Urothelium cell line (cell line): Measurements from ENCODE around the gene ACER3.
A peak's percentile ranks its signal among the peaks of the same experiment; 100 is the strongest.

Source experiments
- DNase-seq: peaks from one replicate; pipeline ENCODE4 v3.0.0; 2011; ENCODE audit warnings: low spot score, mixed read lengths
- FAIRE-seq: peaks from 2 replicates; lab custom pipeline; 2011; peaks lifted over from hg19 to GRCh38; lab: Jason Lieb, UNC

ACER3 gene

GRCh38 chr11:77071077-77071476, 210.4 kb downstream of the ACER3 start:
- FAIRE-seq (peak; percentile 17), DNase-seq (no peak)

GRCh38 chr11:77071671-77072605, 211.2 kb downstream of the ACER3 start:
- FAIRE-seq, result peak; percentile 9
- DNase-seq, result no peak

- DNase-seq (no peak), FAIRE-seq (no peak)
Observed at GRCh38 chr11:77072851-77073327, 212.2 kb downstream of the ACER3 start.

- peak; percentile 61 for FAIRE-seq
- peak; percentile 61 for DNase-seq
Observed at GRCh38 chr11:77073328-77074001, 212.7 kb downstream of the ACER3 start.

GRCh38 chr11:77074205-77074604, 213.5 kb downstream of the ACER3 start:
- no peak for DNase-seq
- FAIRE-seq, result no peak

GRCh38 chr11:77074626-77075221, 214.0 kb downstream of the ACER3 start:
- FAIRE-seq, result no peak

GRCh38 chr11:77075425-77075905, 214.7 kb downstream of the ACER3 start:
- no peak for FAIRE-seq

More at GRCh38 chr11:77074626-77075221, 214.0 kb downstream of the ACER3 start:
- DNase-seq, result no peak

More at GRCh38 chr11:77075425-77075905, 214.7 kb downstream of the ACER3 start:
- no peak for DNase-seq
